Liver (tissue), 9 donors: ENCODE measurements around the gene ZBTB2. TPM values are rescaled to one million over a fixed set of nuclear protein-coding genes. Genes with fewer than 3 reads are reported as not detected.

Experiments
- DNase-seq: peaks from one replicate; pipeline ENCODE4 v3.0.0-alpha.2; 2017; ENCODE audit warnings: low spot score
- H3K27ac ChIP-seq, 2 donors: one replicate each; pipeline ENCODE4 v1.7.0; 2013; ENCODE audit warnings: inconsistent platforms in 2 of 2, low read length in 2 of 2, control low read depth in 1 of 2, low read depth in 1 of 2, mild to moderate bottlenecking in 1 of 2
- H3K27me3 ChIP-seq, 4 donors: one replicate each; pipeline versions ENCODE4 v1.6.1 to v1.7.0; 2013; ENCODE audit warnings: low read length in 3 of 4, inconsistent platforms in 1 of 4, mild to moderate bottlenecking in 1 of 4, moderate library complexity in 1 of 4; ENCODE audit not compliant: control insufficient read depth in 4 of 4, insufficient read depth in 4 of 4
- H3K36me3 ChIP-seq, 4 donors: one replicate each; pipeline versions ENCODE4 v1.6.1 to v1.7.0; 2013; ENCODE audit warnings: low read length in 3 of 4, mild to moderate bottlenecking in 3 of 4, low read depth in 1 of 4, moderate library complexity in 1 of 4; ENCODE audit not compliant: control insufficient read depth in 4 of 4, insufficient read depth in 3 of 4
- H3K4me1 ChIP-seq, 4 donors: one replicate each; pipeline versions ENCODE4 v1.6.1 to v1.7.0; 2013; ENCODE audit warnings: low read length in 3 of 4, mild to moderate bottlenecking in 3 of 4, moderate library complexity in 1 of 4; ENCODE audit not compliant: control insufficient read depth in 4 of 4, insufficient read depth in 4 of 4
- H3K4me3 ChIP-seq, 3 donors: one replicate each; pipeline versions ENCODE4 v1.6.1 to v1.7.0; 2013; ENCODE audit warnings: low read length in 3 of 3, control low read depth in 1 of 3, low read depth in 1 of 3, mild to moderate bottlenecking in 1 of 3
- H3K9ac ChIP-seq, 2 donors: one replicate each; pipeline ENCODE4 v1.7.0; 2013; ENCODE audit warnings: low read length in 2 of 2, mild to moderate bottlenecking in 2 of 2, moderate library complexity in 2 of 2, control low read depth in 1 of 2, low read depth in 1 of 2
- H3K9me3 ChIP-seq, 4 donors: one replicate each; pipeline versions ENCODE4 v1.6.1 to v1.7.0; 2013; ENCODE audit warnings: low read length in 3 of 4; ENCODE audit not compliant: control insufficient read depth in 4 of 4
- FOXA1 ChIP-seq: IDR thresholded peaks from 2 replicates; pipeline ENCODE4 v1.6.1; 2016; ENCODE audit warnings: antibody characterized with exemption
- FOXA2 ChIP-seq: IDR thresholded peaks from 2 replicates; pipeline ENCODE4 v1.6.1; 2016; ENCODE audit warnings: antibody characterized with exemption
- HNF4A ChIP-seq, 2 donors: conservative IDR thresholded peaks; 2 replicates each; pipeline ENCODE4 v1.6.1; 2016; ENCODE audit warnings: antibody characterized with exemption in 2 of 2, mild to moderate bottlenecking in 2 of 2
- HNF4G ChIP-seq: IDR thresholded peaks from 2 replicates; pipeline ENCODE4 v1.6.1; 2016; ENCODE audit warnings: antibody characterized with exemption
- JUND ChIP-seq, 2 donors: IDR thresholded peaks; 2 replicates each; pipeline ENCODE4 v1.6.1; 2016; ENCODE audit warnings: antibody characterized with exemption in 2 of 2
- MAX ChIP-seq: IDR thresholded peaks from 2 replicates; pipeline ENCODE4 v1.6.1; 2016; ENCODE audit warnings: antibody characterized with exemption
- NR2F2 ChIP-seq: IDR thresholded peaks from 2 replicates; pipeline ENCODE4 v1.6.1; 2016; ENCODE audit warnings: antibody characterized with exemption
- RAD21 ChIP-seq, 2 donors: IDR thresholded peaks; 2 replicates each; pipeline ENCODE4 v1.6.1; 2016; ENCODE audit warnings: antibody characterized with exemption in 2 of 2, mild to moderate bottlenecking in 2 of 2
- RXRA ChIP-seq, 2 donors: IDR thresholded peaks; 2 replicates each; pipeline ENCODE4 v1.6.1; 2017 to 2018; ENCODE audit warnings: antibody characterized with exemption in 2 of 2, mild to moderate bottlenecking in 1 of 2
- SP1 ChIP-seq: IDR thresholded peaks from 2 replicates; pipeline ENCODE4 v1.6.1; 2018; ENCODE audit warnings: antibody characterized with exemption, mild to moderate bottlenecking
- TAF1 ChIP-seq: conservative IDR thresholded peaks from 2 replicates; pipeline ENCODE4 v1.6.1; 2016; ENCODE audit warnings: antibody characterized with exemption, mild to moderate bottlenecking
- YY1 ChIP-seq: IDR thresholded peaks from 2 replicates; pipeline ENCODE4 v1.6.1; 2016; ENCODE audit warnings: antibody characterized with exemption, mild to moderate bottlenecking
- WGBS: extraction: QIAGEN DNeasy Blood & Tissue Kit; methylation state at CpG from one replicate; pipeline ENCODE4 v1.1.7; 2013; 5-methylcytosine and 5-hydroxymethylcytosine counted together
- polyA plus RNA-seq, 2 donors: library from polyadenylated mRNA; stranded (reverse) in 1 of 2; unstranded in 1 of 2; fragments of 200-250 nt in 1 of 2; fragments of >200 nt in 1 of 2; fragmentation: Nextera tagmentation in 1 of 2; extraction: Ambion mirVana in 1 of 2; gene quantifications; one replicate each; pipeline versions ENCODE4 v1.2.1 to v1.2.3, GENCODE V29; 2013 to 2015
- total RNA-seq, 2 donors: library from RNA; depleted of rRNA; stranded (reverse); fragments of >200 nt; gene quantifications; one replicate each; pipeline ENCODE4 v1.2.3, GENCODE V29; 2014
- TF ChIP-seq, protein P1 (sequence below): IDR thresholded peaks from 2 replicates; pipeline ENCODE4 v1.6.1; 2016; ENCODE audit warnings: antibody characterized with exemption, mild to moderate bottlenecking
- TF ChIP-seq, protein P2 (sequence below): fragments of 150-350 bp; IDR thresholded peaks from 2 replicates; pipeline ENCODE4 v1.5.1; 2017; ENCODE audit warnings: improper control_type of control experiment, low read depth, low read length; ENCODE audit not compliant: missing input control
- TF ChIP-seq, protein P3 (sequence below): IDR thresholded peaks from 2 replicates; pipeline ENCODE4 v1.6.1; 2016; ENCODE audit warnings: antibody characterized with exemption
- TF ChIP-seq, protein P4 (sequence below): IDR thresholded peaks from 2 replicates; pipeline ENCODE4 v1.6.1; 2016; ENCODE audit warnings: antibody characterized with exemption
- donor health status: healthy.
- donor health status: healthy.
- donor health status: healthy.
- donor health status: healthy.
- donor health status: healthy.

Gene ZBTB2
- total and polyA plus RNA-seq, 4 donors = 2.5 to 4.2 (median 3.0) TPM

- Histone ChIP-seq H3K27me3 (no peaks in the 10 kb centered on the region), H3K9me3 (no peaks in the 10 kb centered on the region), H3K27ac (peak overlapping the region; percentile 1 to 25), H3K4me3 (no peak overlapping the region), H3K9ac (no peak overlapping the region), H3K4me1 (peaks cover 5 to 8% (median 6%) of the 10 kb centered on the region in 4 donors), H3K36me3 (peaks cover 0 to 17% (median 7%) of the 10 kb centered on the region in 4 donors)
- DNase-seq = no peak
- WGBS = 41% methylated on average over 5 of the region's 5 CpGs
- peak; percentile 99 for TF ChIP-seq NR2F2
- TF ChIP-seq YY1 = no peak
- peak; percentile 72 to 87 for TF ChIP-seq HNF4A (conservative IDR thresholded peaks at IDR 0.05)
- TF ChIP-seq MAX = peak; percentile 56
- TF ChIP-seq RXRA (IDR thresholded peaks at IDR 0.05) = peak; percentile 50 to 75
- TF ChIP-seq JUND (IDR thresholded peaks at IDR 0.05) = peak in 1 of 2 donors; percentile 30
- TF ChIP-seq, protein P1, sequence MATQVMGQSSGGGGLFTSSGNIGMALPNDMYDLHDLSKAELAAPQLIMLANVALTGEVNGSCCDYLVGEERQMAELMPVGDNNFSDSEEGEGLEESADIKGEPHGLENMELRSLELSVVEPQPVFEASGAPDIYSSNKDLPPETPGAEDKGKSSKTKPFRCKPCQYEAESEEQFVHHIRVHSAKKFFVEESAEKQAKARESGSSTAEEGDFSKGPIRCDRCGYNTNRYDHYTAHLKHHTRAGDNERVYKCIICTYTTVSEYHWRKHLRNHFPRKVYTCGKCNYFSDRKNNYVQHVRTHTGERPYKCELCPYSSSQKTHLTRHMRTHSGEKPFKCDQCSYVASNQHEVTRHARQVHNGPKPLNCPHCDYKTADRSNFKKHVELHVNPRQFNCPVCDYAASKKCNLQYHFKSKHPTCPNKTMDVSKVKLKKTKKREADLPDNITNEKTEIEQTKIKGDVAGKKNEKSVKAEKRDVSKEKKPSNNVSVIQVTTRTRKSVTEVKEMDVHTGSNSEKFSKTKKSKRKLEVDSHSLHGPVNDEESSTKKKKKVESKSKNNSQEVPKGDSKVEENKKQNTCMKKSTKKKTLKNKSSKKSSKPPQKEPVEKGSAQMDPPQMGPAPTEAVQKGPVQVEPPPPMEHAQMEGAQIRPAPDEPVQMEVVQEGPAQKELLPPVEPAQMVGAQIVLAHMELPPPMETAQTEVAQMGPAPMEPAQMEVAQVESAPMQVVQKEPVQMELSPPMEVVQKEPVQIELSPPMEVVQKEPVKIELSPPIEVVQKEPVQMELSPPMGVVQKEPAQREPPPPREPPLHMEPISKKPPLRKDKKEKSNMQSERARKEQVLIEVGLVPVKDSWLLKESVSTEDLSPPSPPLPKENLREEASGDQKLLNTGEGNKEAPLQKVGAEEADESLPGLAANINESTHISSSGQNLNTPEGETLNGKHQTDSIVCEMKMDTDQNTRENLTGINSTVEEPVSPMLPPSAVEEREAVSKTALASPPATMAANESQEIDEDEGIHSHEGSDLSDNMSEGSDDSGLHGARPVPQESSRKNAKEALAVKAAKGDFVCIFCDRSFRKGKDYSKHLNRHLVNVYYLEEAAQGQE = no peak
- peak; percentile 70 for TF ChIP-seq HNF4G
- TF ChIP-seq, protein P2, sequence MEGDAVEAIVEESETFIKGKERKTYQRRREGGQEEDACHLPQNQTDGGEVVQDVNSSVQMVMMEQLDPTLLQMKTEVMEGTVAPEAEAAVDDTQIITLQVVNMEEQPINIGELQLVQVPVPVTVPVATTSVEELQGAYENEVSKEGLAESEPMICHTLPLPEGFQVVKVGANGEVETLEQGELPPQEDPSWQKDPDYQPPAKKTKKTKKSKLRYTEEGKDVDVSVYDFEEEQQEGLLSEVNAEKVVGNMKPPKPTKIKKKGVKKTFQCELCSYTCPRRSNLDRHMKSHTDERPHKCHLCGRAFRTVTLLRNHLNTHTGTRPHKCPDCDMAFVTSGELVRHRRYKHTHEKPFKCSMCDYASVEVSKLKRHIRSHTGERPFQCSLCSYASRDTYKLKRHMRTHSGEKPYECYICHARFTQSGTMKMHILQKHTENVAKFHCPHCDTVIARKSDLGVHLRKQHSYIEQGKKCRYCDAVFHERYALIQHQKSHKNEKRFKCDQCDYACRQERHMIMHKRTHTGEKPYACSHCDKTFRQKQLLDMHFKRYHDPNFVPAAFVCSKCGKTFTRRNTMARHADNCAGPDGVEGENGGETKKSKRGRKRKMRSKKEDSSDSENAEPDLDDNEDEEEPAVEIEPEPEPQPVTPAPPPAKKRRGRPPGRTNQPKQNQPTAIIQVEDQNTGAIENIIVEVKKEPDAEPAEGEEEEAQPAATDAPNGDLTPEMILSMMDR = no peak
- TF ChIP-seq, protein P3, sequence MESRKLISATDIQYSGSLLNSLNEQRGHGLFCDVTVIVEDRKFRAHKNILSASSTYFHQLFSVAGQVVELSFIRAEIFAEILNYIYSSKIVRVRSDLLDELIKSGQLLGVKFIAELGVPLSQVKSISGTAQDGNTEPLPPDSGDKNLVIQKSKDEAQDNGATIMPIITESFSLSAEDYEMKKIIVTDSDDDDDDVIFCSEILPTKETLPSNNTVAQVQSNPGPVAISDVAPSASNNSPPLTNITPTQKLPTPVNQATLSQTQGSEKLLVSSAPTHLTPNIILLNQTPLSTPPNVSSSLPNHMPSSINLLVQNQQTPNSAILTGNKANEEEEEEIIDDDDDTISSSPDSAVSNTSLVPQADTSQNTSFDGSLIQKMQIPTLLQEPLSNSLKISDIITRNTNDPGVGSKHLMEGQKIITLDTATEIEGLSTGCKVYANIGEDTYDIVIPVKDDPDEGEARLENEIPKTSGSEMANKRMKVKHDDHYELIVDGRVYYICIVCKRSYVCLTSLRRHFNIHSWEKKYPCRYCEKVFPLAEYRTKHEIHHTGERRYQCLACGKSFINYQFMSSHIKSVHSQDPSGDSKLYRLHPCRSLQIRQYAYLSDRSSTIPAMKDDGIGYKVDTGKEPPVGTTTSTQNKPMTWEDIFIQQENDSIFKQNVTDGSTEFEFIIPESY = no peak
- TF ChIP-seq SP1 = peak; percentile 54
- TF ChIP-seq, protein P4, sequence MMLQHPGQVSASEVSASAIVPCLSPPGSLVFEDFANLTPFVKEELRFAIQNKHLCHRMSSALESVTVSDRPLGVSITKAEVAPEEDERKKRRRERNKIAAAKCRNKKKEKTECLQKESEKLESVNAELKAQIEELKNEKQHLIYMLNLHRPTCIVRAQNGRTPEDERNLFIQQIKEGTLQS = peak; percentile 66
- peak in 1 of 2 donors; percentile 23 for TF ChIP-seq RAD21 (IDR thresholded peaks at IDR 0.05)
- no peak for TF ChIP-seq TAF1
Observed at GRCh38 chr6:151374036-151374683, 17.2 kb downstream of the ZBTB2 start.

GRCh38 chr6:151372164-151372563 is 19.2 kb downstream of the ZBTB2 start:
- Histone ChIP-seq H3K4me1 (peaks cover 5 to 8% (median 6%) of the 10 kb centered on the region in 4 donors), H3K9me3 (no peaks in the 10 kb centered on the region), H3K36me3 (peaks cover 0 to 17% (median 7%) of the 10 kb centered on the region in 4 donors), H3K9ac (no peak overlapping the region), H3K27ac (no peak overlapping the region), H3K27me3 (no peaks in the 10 kb centered on the region), H3K4me3 (no peak overlapping the region)
- no peak for DNase-seq
- WGBS = 80% methylated on average over 5 of the region's 5 CpGs
- TF ChIP-seq, protein P4 = no peak
- TF ChIP-seq FOXA2 (no peak), NR2F2 (no peak), RXRA (IDR thresholded peaks at IDR 0.05) (no peak), FOXA1 (no peak), YY1 (no peak), HNF4G (no peak)
- TF ChIP-seq, protein P3 = no peak
- TF ChIP-seq, protein P2 = no peak
